ENCODE data around the gene KLF6.

KLF6 gene

DNA sequence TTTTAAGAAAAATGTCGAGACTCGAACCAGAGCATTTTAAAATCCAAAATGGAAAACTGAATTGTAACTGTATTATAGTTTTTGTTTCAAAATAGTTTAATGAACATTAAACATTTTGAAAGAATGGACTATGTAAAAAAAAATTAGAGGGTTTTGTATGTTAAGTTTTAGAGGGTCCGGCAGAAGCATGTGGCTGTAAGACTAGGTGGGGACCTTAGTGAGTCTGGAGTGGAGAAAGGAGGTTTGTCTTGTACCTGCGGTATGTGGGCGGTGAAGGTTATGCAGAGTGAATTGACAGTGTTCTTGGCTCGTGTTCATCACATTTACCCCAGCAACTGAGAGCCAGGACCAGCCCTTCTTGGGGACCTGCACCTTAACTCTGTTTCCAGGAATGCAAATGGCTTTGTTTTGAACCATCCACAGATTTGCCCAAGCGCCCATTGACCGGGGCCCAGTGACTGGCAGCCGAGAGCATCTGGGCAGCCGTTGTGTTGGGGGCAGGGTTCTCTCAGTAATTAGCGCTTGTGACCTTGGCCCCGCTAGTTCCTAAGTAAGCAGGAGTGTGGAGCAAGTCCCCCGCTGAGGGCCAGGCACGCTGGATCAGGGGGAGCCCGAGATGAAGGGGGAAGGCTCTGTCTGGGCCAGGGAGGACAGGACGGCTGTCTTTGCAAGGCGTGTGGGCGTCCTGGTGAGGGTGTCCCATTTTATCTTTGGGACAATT lies 1.4 kb upstream of the KLF6 start:
- no peak for DNase-seq
- Mint-ChIP-seq H3K4me1 (peaks cover 28% of the 10 kb centered on the region), H3K36me3 (ENCODE audit: low read depth) (peaks cover 30% of the 10 kb centered on the region), H3K4me3 (peak overlapping the region; percentile 97), H3K27ac (peak overlapping the region; percentile 97), H3K27me3 (no peaks in the 10 kb centered on the region), H3K9me3 (peaks cover 11% of the 10 kb centered on the region)
- no peak for ATAC-seq

GRCh38 chr10:3785851-3786271 lies 852 bp upstream of the KLF6 start:
- Mint-ChIP-seq H3K4me3 (peak overlapping the region; percentile 97), H3K4me1 (peaks cover 31% of the 10 kb centered on the region), H3K27me3 (no peaks in the 10 kb centered on the region), H3K27ac (peak overlapping the region; percentile 97), H3K36me3 (ENCODE audit: low read depth) (peaks cover 36% of the 10 kb centered on the region), H3K9me3 (peaks cover 11% of the 10 kb centered on the region)
- ATAC-seq (peak; percentile 1), DNase-seq (no peak)

- Mint-ChIP-seq H3K27ac (peak overlapping the region; percentile 97), H3K4me3 (peak overlapping the region; percentile 97), H3K27me3 (no peaks in the 10 kb centered on the region), H3K4me1 (peaks cover 37% of the 10 kb centered on the region), H3K36me3 (ENCODE audit: low read depth) (peaks cover 41% of the 10 kb centered on the region), H3K9me3 (peaks cover 11% of the 10 kb centered on the region)
- DNase-seq (peak; percentile 99), ATAC-seq (peak; percentile 80)
Measured at GRCh38 chr10:3785251-3785850, 342 bp upstream of the KLF6 start.

- Mint-ChIP-seq H3K9me3 (peaks cover 4% of the 10 kb centered on the region), H3K27me3 (no peaks in the 10 kb centered on the region), H3K4me1 (peaks cover 51% of the 10 kb centered on the region), H3K27ac (peak overlapping the region; percentile 98), H3K36me3 (ENCODE audit: low read depth) (peaks cover 56% of the 10 kb centered on the region), H3K4me3 (peak overlapping the region; percentile 97)
- ATAC-seq (no peak), DNase-seq (no peak)
Measured at GRCh38 chr10:3783682-3784432, 1.2 kb downstream of the KLF6 start.

- H3K36me3 Mint-ChIP-seq (ENCODE audit: low read depth) = peaks cover 62% of the 10 kb centered on the region
- peak; percentile 50 for ATAC-seq
- peaks cover 4% of the 10 kb centered on the region for H3K9me3 Mint-ChIP-seq
- peak overlapping the region; percentile 97 for H3K4me3 Mint-ChIP-seq
- peak overlapping the region; percentile 98 for H3K27ac Mint-ChIP-seq
- peaks cover 57% of the 10 kb centered on the region for H3K4me1 Mint-ChIP-seq
- H3K27me3 Mint-ChIP-seq = no peaks in the 10 kb centered on the region
- peak; percentile 75 for DNase-seq
Measured at GRCh38 chr10:3783316-3783681, 1.7 kb downstream of the KLF6 start.

DNA sequence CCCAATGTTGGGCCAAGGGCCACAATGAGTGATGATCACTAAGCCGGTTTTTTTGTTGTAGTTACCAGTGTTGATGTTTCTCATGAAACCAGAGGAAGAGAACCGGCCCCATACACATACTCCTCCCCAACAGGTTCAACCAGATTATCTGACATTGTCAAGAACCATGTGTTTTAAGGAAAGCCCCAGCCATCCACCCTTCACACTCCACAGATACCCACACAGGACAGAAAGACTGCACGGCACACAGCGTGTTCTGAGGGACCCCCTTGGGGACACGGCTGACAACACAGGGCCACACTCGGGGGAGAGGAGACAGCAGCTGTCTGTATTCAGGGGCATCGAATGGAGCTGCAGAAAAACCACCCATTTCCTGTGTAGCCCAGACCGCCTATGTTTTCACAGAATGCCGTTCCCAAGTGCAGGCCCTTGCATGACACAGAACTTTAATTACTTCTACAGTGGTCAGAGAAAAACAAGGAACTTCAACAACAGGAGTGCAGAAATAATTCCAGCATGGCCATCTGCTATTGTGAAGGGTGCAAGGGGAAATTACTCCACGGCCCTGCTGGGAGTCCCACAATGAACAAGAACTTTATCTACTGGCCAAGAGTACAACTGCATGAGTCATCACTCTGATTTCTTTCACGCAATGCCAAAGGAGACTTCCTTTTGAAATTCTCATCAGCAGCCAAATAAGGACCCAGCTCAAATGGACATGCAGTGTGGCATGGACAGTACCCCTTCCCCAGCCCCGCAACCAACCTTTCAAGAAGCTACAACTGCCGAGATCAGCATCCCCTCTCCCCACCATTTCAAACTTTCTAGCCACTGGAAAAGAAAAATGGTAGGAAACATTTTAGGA lies 2.3 kb downstream of the KLF6 start:
- H3K27ac Mint-ChIP-seq = peak overlapping the region; percentile 98
- ATAC-seq (peak; percentile 13), DNase-seq (no peak)
- H3K27me3 Mint-ChIP-seq = no peaks in the 10 kb centered on the region
- H3K36me3 Mint-ChIP-seq (ENCODE audit: low read depth) = peaks cover 68% of the 10 kb centered on the region
- H3K4me1 Mint-ChIP-seq = peaks cover 63% of the 10 kb centered on the region
- peak overlapping the region; percentile 97 for H3K4me3 Mint-ChIP-seq
- no peaks in the 10 kb centered on the region for H3K9me3 Mint-ChIP-seq

DNA sequence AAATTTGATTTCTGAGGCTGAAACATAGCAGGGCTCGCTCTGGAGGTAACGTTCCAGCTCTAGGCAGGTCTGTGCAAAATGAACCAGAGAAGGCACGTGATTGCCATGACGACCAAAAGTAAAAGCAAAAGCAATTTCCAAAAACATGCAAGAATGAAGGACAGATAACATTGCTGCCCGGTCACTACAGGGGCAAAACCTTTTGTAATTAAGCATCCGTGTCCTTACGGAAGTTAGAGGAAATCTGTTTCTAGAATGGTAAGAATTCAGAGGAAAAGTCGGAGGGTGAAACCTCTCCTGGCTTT lies 2.9 kb downstream of the KLF6 start:
- no peaks in the 10 kb centered on the region for H3K9me3 Mint-ChIP-seq
- peak overlapping the region; percentile 98 for H3K27ac Mint-ChIP-seq
- peak overlapping the region; percentile 97 for H3K4me3 Mint-ChIP-seq
- H3K27me3 Mint-ChIP-seq = no peaks in the 10 kb centered on the region
- peaks cover 72% of the 10 kb centered on the region for H3K36me3 Mint-ChIP-seq (ENCODE audit: low read depth)
- ATAC-seq (no peak), DNase-seq (no peak)
- H3K4me1 Mint-ChIP-seq = peaks cover 68% of the 10 kb centered on the region

- no peak for ATAC-seq
- no peaks in the 10 kb centered on the region for H3K27me3 Mint-ChIP-seq
- H3K4me1 Mint-ChIP-seq = peaks cover 69% of the 10 kb centered on the region
- H3K4me3 Mint-ChIP-seq = peak overlapping the region; percentile 97
- no peaks in the 10 kb centered on the region for H3K9me3 Mint-ChIP-seq
- peaks cover 77% of the 10 kb centered on the region for H3K36me3 Mint-ChIP-seq (ENCODE audit: low read depth)
- DNase-seq = peak; percentile 55
- peak overlapping the region; percentile 98 for H3K27ac Mint-ChIP-seq
Measured at GRCh38 chr10:3781468-3782145, 3.4 kb downstream of the KLF6 start.

DNA sequence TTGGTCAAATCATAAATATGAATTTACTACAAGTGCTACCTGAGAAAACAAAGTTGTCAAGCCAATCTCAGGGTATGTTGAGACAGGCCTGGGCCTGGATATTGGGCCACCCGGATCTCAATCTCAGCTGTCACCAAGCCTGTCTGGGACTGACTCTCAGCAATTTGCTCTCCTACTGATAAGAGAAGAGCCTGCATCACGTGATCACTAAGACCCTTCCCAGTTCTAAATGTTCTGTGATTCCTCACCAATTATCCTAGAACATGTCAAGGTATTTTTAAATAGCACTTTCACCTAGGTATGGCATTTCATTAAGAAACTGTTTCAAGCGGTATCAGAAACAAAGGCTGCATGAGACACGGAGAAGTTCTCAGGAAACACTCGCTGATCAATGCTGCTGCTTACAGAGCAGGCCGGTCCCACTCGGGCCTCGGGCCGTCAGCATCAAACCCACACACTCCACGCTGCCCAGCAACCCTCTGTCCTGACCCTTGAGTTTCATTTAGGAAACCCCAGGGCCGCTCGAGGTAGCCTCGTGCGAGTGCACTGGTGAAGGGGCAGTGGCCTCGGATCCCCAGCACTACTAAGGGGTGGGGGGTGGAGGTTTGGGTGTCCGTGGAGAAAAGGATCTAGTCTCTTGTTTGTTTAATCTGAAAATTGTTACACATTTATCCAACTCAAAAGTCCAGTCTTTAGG lies 4.1 kb downstream of the KLF6 start:
- Mint-ChIP-seq H3K4me3 (peak overlapping the region; percentile 97), H3K27me3 (no peaks in the 10 kb centered on the region), H3K4me1 (peaks cover 68% of the 10 kb centered on the region), H3K9me3 (no peaks in the 10 kb centered on the region), H3K36me3 (ENCODE audit: low read depth) (peaks cover 82% of the 10 kb centered on the region), H3K27ac (peak overlapping the region; percentile 98)
- DNase-seq (no peak), ATAC-seq (no peak)

- peak overlapping the region; percentile 97 for H3K4me3 Mint-ChIP-seq
- no peaks in the 10 kb centered on the region for H3K9me3 Mint-ChIP-seq
- peak overlapping the region; percentile 98 for H3K27ac Mint-ChIP-seq
- H3K36me3 Mint-ChIP-seq (ENCODE audit: low read depth) = peaks cover 89% of the 10 kb centered on the region
- H3K27me3 Mint-ChIP-seq = no peaks in the 10 kb centered on the region
- peaks cover 74% of the 10 kb centered on the region for H3K4me1 Mint-ChIP-seq
- DNase-seq (no peak), ATAC-seq (no peak)
Measured at GRCh38 chr10:3780021-3780770, 4.8 kb downstream of the KLF6 start.

DNA sequence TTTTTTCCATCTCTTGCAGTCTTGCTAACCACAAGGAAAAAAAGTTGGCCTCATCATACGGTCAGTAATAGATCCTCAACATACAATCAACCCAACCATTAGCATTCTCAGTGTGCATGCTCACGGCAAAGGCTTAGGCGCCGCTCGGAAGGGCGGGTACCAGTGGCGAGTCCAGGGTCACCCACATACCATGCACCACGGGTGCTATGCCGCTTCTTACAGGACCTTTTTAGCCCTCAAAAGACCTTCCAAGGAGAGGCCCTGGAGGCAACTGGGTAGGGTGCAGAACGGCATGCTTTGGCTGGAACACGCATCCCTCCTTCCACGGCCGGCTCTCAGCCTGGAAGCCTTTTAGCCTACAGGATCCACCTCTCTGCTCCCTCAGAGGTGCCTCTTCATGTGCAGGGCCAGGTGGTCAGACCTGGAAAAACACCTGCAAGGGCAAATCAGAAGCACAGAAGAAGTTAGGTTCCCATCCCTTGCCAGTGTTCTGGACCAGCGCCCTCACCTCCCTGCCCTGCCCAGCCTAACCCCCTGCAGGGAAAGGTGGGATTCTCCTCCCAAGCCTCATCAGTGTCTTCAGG lies 5.8 kb downstream of the KLF6 start:
- H3K4me1 Mint-ChIP-seq = peaks cover 83% of the 10 kb centered on the region
- no peak for DNase-seq
- H3K36me3 Mint-ChIP-seq (ENCODE audit: low read depth) = peaks cover 93% of the 10 kb centered on the region
- peak overlapping the region; percentile 97 for H3K4me3 Mint-ChIP-seq
- H3K27ac Mint-ChIP-seq = peak overlapping the region; percentile 81
- no peaks in the 10 kb centered on the region for H3K27me3 Mint-ChIP-seq
- no peak for ATAC-seq
- H3K9me3 Mint-ChIP-seq = no peaks in the 10 kb centered on the region

- Mint-ChIP-seq H3K4me1 (peaks cover 83% of the 10 kb centered on the region), H3K4me3 (peak overlapping the region; percentile 97), H3K27ac (peak overlapping the region; percentile 81), H3K27me3 (no peaks in the 10 kb centered on the region), H3K9me3 (no peaks in the 10 kb centered on the region), H3K36me3 (ENCODE audit: low read depth) (peaks cover 88% of the 10 kb centered on the region)
- ATAC-seq (no peak), DNase-seq (no peak)
Measured at GRCh38 chr10:3778692-3779157, 6.3 kb downstream of the KLF6 start.

Measured in activated naive CD8-positive, alpha-beta T cell treated with anti-CD3 and anti-CD28 coated beads, Interleukin-2, amount 50 U/mL, for 24 hours (primary cell).